Erythroblast (primary cell): ENCODE measurements around the gene BORCS8.

ENCODE experiments used
- GATA1 ChIP-seq: IDR thresholded peaks from 2 replicates; pipeline ENCODE4 v1.6.1; 2011; ENCODE audit warnings: low read depth, mild to moderate bottlenecking, control low read depth, low read length, moderate library complexity
- POLR2A ChIP-seq: IDR thresholded peaks from 2 replicates; pipeline ENCODE4 v1.6.1; 2011; ENCODE audit warnings: mild to moderate bottlenecking, low read length

DNA sequence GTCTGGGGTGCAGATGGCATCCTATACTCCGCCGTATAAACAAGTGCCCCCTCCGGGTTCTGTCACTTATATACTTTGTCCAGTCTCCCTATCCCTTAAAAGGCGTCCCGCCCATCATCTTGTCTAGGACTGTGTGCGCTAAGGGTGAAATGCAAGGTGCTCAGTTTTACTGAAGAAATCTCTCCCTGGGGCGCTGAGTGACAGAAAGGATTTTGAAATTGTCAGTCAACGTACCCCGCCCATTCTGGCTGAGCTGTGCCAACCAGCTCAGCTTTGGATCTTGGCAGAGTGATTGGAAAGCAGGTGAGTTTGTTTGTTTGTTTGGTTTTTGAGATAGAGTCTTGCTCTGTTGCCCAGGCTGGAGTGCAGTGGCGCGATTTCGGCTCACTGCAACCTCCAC lies 49.6 kb downstream of the BORCS8 start:
- TF ChIP-seq POLR2A (no peak), GATA1 (no peak)
